ENCODE measurements around the gene RPL9.

DNA sequence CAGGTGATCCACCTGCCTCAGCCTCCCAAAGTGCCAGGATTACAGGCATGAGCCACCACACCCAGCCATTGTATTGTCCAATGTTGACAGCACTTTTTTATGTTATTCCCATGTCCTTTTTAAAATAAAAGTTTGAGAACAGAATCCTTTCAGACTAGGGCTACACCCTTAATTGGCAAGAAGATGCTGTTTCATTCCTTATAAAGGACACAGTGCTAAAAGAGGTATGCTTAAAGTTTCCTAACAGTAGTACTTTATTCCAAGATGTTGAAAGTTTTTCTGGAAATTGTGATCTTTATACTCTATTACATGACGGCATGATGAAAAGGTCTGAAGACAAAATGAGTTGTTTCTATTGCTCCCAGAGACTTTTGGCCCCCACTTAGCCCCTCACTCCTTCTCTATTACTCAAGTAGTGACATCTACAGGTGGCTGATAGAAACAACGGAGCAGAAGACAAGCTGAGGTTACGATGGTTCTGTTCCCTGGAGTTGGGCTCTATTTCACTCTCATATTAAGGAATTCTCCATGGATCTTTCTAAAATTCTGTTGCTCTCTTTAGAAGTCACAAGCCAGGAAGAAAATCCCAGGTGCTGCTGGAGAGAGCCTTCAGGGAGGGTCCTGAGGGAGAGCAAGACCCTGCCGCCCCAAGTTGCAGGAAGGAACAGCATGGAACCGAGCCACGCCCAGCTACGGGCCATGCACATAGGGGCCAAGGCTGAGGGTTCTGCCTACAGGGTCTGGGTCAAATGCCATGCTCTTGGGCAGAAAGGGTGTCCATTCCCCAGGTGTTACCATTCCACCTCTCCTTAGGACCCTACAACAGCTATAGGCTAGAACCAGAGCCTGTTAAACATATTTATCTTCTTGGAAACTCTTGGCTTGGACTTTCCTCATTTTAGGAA, 22.8 kb downstream of the RPL9 start:
- TF ChIP-seq CTCF (IDR thresholded peaks at IDR 0.05), result peak; percentile 44
- no peak for TF ChIP-seq POLR2AphosphoS5 (IDR thresholded peaks at IDR 0.05; ENCODE audit: low read depth, low read length)
- TF ChIP-seq, protein P1, sequence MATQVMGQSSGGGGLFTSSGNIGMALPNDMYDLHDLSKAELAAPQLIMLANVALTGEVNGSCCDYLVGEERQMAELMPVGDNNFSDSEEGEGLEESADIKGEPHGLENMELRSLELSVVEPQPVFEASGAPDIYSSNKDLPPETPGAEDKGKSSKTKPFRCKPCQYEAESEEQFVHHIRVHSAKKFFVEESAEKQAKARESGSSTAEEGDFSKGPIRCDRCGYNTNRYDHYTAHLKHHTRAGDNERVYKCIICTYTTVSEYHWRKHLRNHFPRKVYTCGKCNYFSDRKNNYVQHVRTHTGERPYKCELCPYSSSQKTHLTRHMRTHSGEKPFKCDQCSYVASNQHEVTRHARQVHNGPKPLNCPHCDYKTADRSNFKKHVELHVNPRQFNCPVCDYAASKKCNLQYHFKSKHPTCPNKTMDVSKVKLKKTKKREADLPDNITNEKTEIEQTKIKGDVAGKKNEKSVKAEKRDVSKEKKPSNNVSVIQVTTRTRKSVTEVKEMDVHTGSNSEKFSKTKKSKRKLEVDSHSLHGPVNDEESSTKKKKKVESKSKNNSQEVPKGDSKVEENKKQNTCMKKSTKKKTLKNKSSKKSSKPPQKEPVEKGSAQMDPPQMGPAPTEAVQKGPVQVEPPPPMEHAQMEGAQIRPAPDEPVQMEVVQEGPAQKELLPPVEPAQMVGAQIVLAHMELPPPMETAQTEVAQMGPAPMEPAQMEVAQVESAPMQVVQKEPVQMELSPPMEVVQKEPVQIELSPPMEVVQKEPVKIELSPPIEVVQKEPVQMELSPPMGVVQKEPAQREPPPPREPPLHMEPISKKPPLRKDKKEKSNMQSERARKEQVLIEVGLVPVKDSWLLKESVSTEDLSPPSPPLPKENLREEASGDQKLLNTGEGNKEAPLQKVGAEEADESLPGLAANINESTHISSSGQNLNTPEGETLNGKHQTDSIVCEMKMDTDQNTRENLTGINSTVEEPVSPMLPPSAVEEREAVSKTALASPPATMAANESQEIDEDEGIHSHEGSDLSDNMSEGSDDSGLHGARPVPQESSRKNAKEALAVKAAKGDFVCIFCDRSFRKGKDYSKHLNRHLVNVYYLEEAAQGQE (IDR thresholded peaks at IDR 0.05; ENCODE audit: insufficient read depth in 1 of 2, low read depth in 2 of 2, low read length in 1 of 2), result no peak
- no peak for TF ChIP-seq SIN3A (IDR thresholded peaks at IDR 0.05; ENCODE audit: borderline replicate concordance, insufficient read depth, low read depth, low read length)

All from Panc1 (cell line).